Measurements from ENCODE around the gene CMTM2.
"Not testable (repeated sequence)": the region's sequence is repeated elsewhere in the genome, so short reads cannot be mapped to it uniquely, and the experiment has no call there.

GRCh38 chr16:66611911-66612310 is 32.6 kb downstream of the CMTM2 start:
- TF ChIP-seq CTCF (IDR thresholded peaks at IDR 0.05; ENCODE audit: insufficient read depth, low read depth, low read length); EZH2 (IDR thresholded peaks at IDR 0.05; ENCODE audit: insufficient read depth, low read length): not testable (repeated sequence)
